Measurements from ENCODE around the gene ZNF598.

The ZNF598 gene

DNA sequence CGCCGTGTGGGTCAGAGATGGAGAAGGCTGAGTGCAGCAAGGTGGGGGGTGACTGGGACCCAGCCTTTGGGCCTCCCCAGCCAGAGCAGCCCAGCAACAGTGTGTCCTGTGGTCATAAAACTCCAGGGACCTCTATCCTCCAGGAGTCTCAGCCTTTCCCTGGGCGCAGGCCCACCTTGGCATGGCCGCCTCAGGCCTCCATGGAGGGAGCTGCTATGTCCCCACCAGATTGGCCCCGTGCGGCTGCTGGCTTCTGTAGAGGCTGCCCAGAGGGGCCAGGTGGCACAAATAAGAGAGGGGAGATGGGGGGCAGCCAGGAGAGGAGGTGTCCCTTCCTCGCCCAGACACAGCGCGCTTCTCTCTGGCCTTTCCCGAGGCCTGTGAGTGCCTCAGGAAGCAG is 22.4 kb downstream of the ZNF598 start:
- Histone ChIP-seq H3K79me2 (ENCODE audit: insufficient read depth, low read length) (peaks cover 18% of the 10 kb centered on the region), H3K9me3 (ENCODE audit: insufficient read depth, low read length, severe bottlenecking) (no peaks in the 10 kb centered on the region), H3K27ac (ENCODE audit: low read length) (no peak overlapping the region), H3K36me3 (ENCODE audit: insufficient read depth, low read length) (peaks cover 16% of the 10 kb centered on the region), H3K9ac (ENCODE audit: low read depth, low read length) (no peak overlapping the region), H3K4me2 (ENCODE audit: insufficient read depth, low read length) (no peak overlapping the region), H3K4me1 (ENCODE audit: insufficient read depth, low read length) (peaks cover 24% of the 10 kb centered on the region), H3K27me3 (ENCODE audit: insufficient read depth, low read length, poor library complexity) (peaks cover 12% of the 10 kb centered on the region), H3K4me3 (ENCODE audit: low read depth in 1 of 2, low read length in 2 of 2) (no peak overlapping the region), H4K20me1 (ENCODE audit: insufficient read depth, low read length) (no peaks in the 10 kb centered on the region), H2AFZ (ENCODE audit: low read depth, low read length) (no peak overlapping the region)
- DNase-seq (no peak), ATAC-seq (ENCODE audit: insufficient read depth, low read depth) (no peak)
- TF ChIP-seq, protein P1, sequence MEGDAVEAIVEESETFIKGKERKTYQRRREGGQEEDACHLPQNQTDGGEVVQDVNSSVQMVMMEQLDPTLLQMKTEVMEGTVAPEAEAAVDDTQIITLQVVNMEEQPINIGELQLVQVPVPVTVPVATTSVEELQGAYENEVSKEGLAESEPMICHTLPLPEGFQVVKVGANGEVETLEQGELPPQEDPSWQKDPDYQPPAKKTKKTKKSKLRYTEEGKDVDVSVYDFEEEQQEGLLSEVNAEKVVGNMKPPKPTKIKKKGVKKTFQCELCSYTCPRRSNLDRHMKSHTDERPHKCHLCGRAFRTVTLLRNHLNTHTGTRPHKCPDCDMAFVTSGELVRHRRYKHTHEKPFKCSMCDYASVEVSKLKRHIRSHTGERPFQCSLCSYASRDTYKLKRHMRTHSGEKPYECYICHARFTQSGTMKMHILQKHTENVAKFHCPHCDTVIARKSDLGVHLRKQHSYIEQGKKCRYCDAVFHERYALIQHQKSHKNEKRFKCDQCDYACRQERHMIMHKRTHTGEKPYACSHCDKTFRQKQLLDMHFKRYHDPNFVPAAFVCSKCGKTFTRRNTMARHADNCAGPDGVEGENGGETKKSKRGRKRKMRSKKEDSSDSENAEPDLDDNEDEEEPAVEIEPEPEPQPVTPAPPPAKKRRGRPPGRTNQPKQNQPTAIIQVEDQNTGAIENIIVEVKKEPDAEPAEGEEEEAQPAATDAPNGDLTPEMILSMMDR (IDR thresholded peaks at IDR 0.05; ENCODE audit: borderline replicate concordance, extremely low read depth, low read length, poor library complexity, severe bottlenecking) = no peak
- TF ChIP-seq EZH2 (IDR thresholded peaks at IDR 0.05; ENCODE audit: borderline replicate concordance, low read depth, low read length, severe bottlenecking) = no peak

DNA sequence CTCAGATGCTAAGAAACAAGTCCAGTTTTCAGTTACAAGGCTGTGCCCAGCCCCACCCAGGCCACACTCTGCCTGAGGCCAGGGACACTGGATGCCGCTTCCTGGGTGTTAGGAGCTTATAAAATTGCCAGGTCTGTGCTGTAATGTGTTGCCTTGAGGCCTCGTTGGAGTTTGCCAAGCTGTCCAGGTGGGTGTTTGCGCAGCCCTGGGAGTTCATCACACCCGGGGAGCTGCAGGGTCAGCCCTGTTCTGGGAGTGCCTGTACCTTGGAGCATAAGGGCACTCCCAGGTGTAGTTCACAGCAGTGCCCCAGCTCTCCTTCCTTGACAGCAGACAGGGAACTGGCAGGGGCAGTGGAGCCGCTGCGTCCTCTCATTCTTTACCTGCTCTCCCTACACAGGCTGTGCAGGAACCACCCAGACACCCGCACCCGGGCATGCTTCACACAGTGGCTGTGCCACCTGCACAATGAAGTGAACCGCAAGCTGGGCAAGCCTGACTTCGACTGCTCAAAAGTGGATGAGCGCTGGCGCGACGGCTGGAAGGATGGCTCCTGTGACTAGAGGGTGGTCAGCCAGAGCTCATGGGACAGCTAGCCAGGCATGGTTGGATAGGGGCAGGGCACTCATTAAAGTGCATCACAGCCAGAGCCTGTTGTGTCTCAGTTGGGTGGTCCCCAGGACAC is 24.0 kb downstream of the ZNF598 start:
- Histone ChIP-seq H3K4me1 (ENCODE audit: insufficient read depth, low read length) (peaks cover 24% of the 10 kb centered on the region), H3K4me2 (ENCODE audit: insufficient read depth, low read length) (peak overlapping the region; percentile 100), H3K9ac (ENCODE audit: low read depth, low read length) (peak overlapping the region; percentile 93), H3K27ac (ENCODE audit: low read length) (no peak overlapping the region), H3K36me3 (ENCODE audit: insufficient read depth, low read length) (peaks cover 16% of the 10 kb centered on the region), H4K20me1 (ENCODE audit: insufficient read depth, low read length) (0 out of 2 replicates have a peak, but pooled peaks cover 4% of the 10 kb centered on the region), H3K27me3 (ENCODE audit: insufficient read depth, low read length, poor library complexity) (peaks cover 14% of the 10 kb centered on the region), H3K4me3 (ENCODE audit: low read depth in 1 of 2, low read length in 2 of 2) (peak overlapping the region in 1 of 2 experiments; percentile 88; a peak in 1 of 4 replicates), H3K9me3 (ENCODE audit: insufficient read depth, low read length, severe bottlenecking) (no peaks in the 10 kb centered on the region), H2AFZ (ENCODE audit: low read depth, low read length) (no peak overlapping the region), H3K79me2 (ENCODE audit: insufficient read depth, low read length) (peaks cover 18% of the 10 kb centered on the region)
- no peak for DNase-seq
- no peak for TF ChIP-seq EZH2 (IDR thresholded peaks at IDR 0.05; ENCODE audit: borderline replicate concordance, low read depth, low read length, severe bottlenecking)
- TF ChIP-seq, protein P1 (IDR thresholded peaks at IDR 0.05; ENCODE audit: borderline replicate concordance, extremely low read depth, low read length, poor library complexity, severe bottlenecking) = no peak
- no peak for ATAC-seq (ENCODE audit: insufficient read depth, low read depth)

GRCh38 chr16:1984347-1985225 is 25.0 kb downstream of the ZNF598 start:
- Histone ChIP-seq H3K79me2 (ENCODE audit: insufficient read depth, low read length) (peaks cover 18% of the 10 kb centered on the region), H2AFZ (ENCODE audit: low read depth, low read length) (peak overlapping the region; percentile 99), H3K27ac (ENCODE audit: low read length) (peak overlapping the region; percentile 75), H3K27me3 (ENCODE audit: insufficient read depth, low read length, poor library complexity) (peaks cover 14% of the 10 kb centered on the region), H4K20me1 (ENCODE audit: insufficient read depth, low read length) (peaks cover 4% of the 10 kb centered on the region; the same call in 1 of the 2 replicates), H3K4me2 (ENCODE audit: insufficient read depth, low read length) (peak overlapping the region; percentile 100), H3K4me3 (ENCODE audit: low read depth in 1 of 2, low read length in 2 of 2) (peak overlapping the region; percentile 84 to 88; a peak in 3 of 4 replicates), H3K9ac (ENCODE audit: low read depth, low read length) (peak overlapping the region; percentile 93), H3K9me3 (ENCODE audit: insufficient read depth, low read length, severe bottlenecking) (no peaks in the 10 kb centered on the region), H3K36me3 (ENCODE audit: insufficient read depth, low read length) (peaks cover 16% of the 10 kb centered on the region), H3K4me1 (ENCODE audit: insufficient read depth, low read length) (peaks cover 24% of the 10 kb centered on the region)
- peak; percentile 35 for ATAC-seq (ENCODE audit: insufficient read depth, low read depth)
- DNase-seq = no peak
- TF ChIP-seq EZH2 (IDR thresholded peaks at IDR 0.05; ENCODE audit: borderline replicate concordance, low read depth, low read length, severe bottlenecking) = no peak
- TF ChIP-seq, protein P1 (IDR thresholded peaks at IDR 0.05; ENCODE audit: borderline replicate concordance, extremely low read depth, low read length, poor library complexity, severe bottlenecking) = no peak

All from DND-41 (cell line).